Measurements from ENCODE around the gene TANC1.

Gene TANC1

GRCh38 chr2:159204381-159205144 lies 236.1 kb downstream of the TANC1 start:
- no peak for DNase-seq

GRCh38 chr2:159206736-159207380 lies 238.4 kb downstream of the TANC1 start:
- DNase-seq: no peak

- DNase-seq: no peak
These were observed 240.0 kb downstream of the TANC1 start for GRCh38 chr2:159208438-159208837.

- no peak for DNase-seq
These were observed 241.2 kb downstream of the TANC1 start for GRCh38 chr2:159209341-159210306.

GRCh38 chr2:159211447-159212396 lies 243.3 kb downstream of the TANC1 start:
- no peak for DNase-seq

- peak; percentile 24 for DNase-seq
These were observed 244.9 kb downstream of the TANC1 start for GRCh38 chr2:159213296-159213695.

GRCh38 chr2:159214325-159214865 lies 246.0 kb downstream of the TANC1 start:
- no peak for DNase-seq

- no peak for DNase-seq
These were observed 246.7 kb downstream of the TANC1 start for GRCh38 chr2:159215116-159215515.

- no peak for DNase-seq
These were observed 249.2 kb downstream of the TANC1 start for GRCh38 chr2:159217676-159218075.

- no peak for DNase-seq
These were observed 249.9 kb downstream of the TANC1 start for GRCh38 chr2:159218389-159218788.

- DNase-seq: no peak
These were observed 251.1 kb downstream of the TANC1 start for GRCh38 chr2:159219394-159219998.

GRCh38 chr2:159224061-159224813 lies 255.8 kb downstream of the TANC1 start:
- DNase-seq: no peak

GRCh38 chr2:159225025-159226016 lies 256.9 kb downstream of the TANC1 start:
- DNase-seq: no peak

GRCh38 chr2:159226059-159226461 lies 257.6 kb downstream of the TANC1 start:
- peak; percentile 40 for DNase-seq

- DNase-seq: no peak
These were observed 258.4 kb downstream of the TANC1 start for GRCh38 chr2:159226608-159227385.

- DNase-seq: no peak
These were observed 259.0 kb downstream of the TANC1 start for GRCh38 chr2:159227467-159227866.

GRCh38 chr2:159228081-159228581 lies 259.7 kb downstream of the TANC1 start:
- peak; percentile 74 for DNase-seq

- DNase-seq: no peak
These were observed 261.2 kb downstream of the TANC1 start for GRCh38 chr2:159229476-159230144.
